ENCODE measurements around the gene CHAF1B. TPM values are rescaled to one million over a fixed set of nuclear protein-coding genes. Genes with fewer than 3 reads are reported as not detected.

The CHAF1B gene
- total RNA-seq, 1 experiment from 2014 or later, result 7.7 TPM

GRCh38 chr21:36349315-36349714, 35.9 kb upstream of the CHAF1B start:
- intact Hi-C loops (cut with micrococcal nuclease), result no loop called here
- H3K4me3 Mint-ChIP-seq (ENCODE audit: unreplicated experiment), result no peak overlapping the region
- no peak for TF ChIP-seq CTCF (IDR thresholded peaks at IDR 0.05; ENCODE audit: unreplicated experiment)
- ChIA-PET CTCF (interaction anchor here (0.9 to 1.2 kb wide), 3 partner anchors 15 to 213 kb away, joined by 3 to 4 read pairs (median 3); no protein-coding TSS in a partner anchor), POLR2A (interaction anchor here (0.9 kb wide), 1 partner anchor 12 kb away, joined by 4 read pairs; no protein-coding TSS in a partner anchor)
- no peaks in the 10 kb centered on the region for H3K27me3 Mint-ChIP-seq (ENCODE audit: insufficient read depth, unreplicated experiment)
- H3K4me1 Mint-ChIP-seq (ENCODE audit: insufficient read depth, unreplicated experiment), result peaks cover 6% of the 10 kb centered on the region
- peaks cover 95% of the 10 kb centered on the region for H3K36me3 Mint-ChIP-seq (ENCODE audit: insufficient read depth, unreplicated experiment)
- H3K27ac Mint-ChIP-seq (ENCODE audit: low read depth, unreplicated experiment), result no peak overlapping the region
- no TSS peak for BruUV-seq (replicated peaks)
- H3K9me3 Mint-ChIP-seq (ENCODE audit: unreplicated experiment), result no peaks in the 10 kb centered on the region
- DNase-seq (ENCODE audit: unreplicated experiment), result no peak

GRCh38 chr21:36350282-36350910, 34.8 kb upstream of the CHAF1B start:
- CTCF ChIA-PET, result interaction anchor here (0.9 to 1.2 kb wide), 3 partner anchors 13 to 214 kb away, joined by 3 to 4 read pairs (median 3); no protein-coding TSS in a partner anchor
- BruUV-seq (replicated peaks), result no TSS peak

GRCh38 chr21:36354918-36355680, 30.1 kb upstream of the CHAF1B start:
- H3K9me3 Mint-ChIP-seq (ENCODE audit: unreplicated experiment), result no peaks in the 10 kb centered on the region
- no TSS peak for BruUV-seq (replicated peaks)
- TF ChIP-seq CTCF (IDR thresholded peaks at IDR 0.05; ENCODE audit: unreplicated experiment), result no peak

More at GRCh38 chr21:36350282-36350910, 34.8 kb upstream of the CHAF1B start:
- Mint-ChIP-seq H3K4me1 (ENCODE audit: insufficient read depth, unreplicated experiment) (peaks cover 6% of the 10 kb centered on the region), H3K9me3 (ENCODE audit: unreplicated experiment) (no peaks in the 10 kb centered on the region), H3K4me3 (ENCODE audit: unreplicated experiment) (no peak overlapping the region), H3K27ac (ENCODE audit: low read depth, unreplicated experiment) (no peak overlapping the region), H3K36me3 (ENCODE audit: insufficient read depth, unreplicated experiment) (peaks cover 95% of the 10 kb centered on the region), H3K27me3 (ENCODE audit: insufficient read depth, unreplicated experiment) (no peaks in the 10 kb centered on the region)
- intact Hi-C loops (cut with micrococcal nuclease), result no loop called here
- no peak for DNase-seq (ENCODE audit: unreplicated experiment)
- POLR2A ChIA-PET, result interaction anchor here (0.9 kb wide), 1 partner anchor 13 kb away, joined by 4 read pairs; no protein-coding TSS in a partner anchor
- TF ChIP-seq CTCF (IDR thresholded peaks at IDR 0.05; ENCODE audit: unreplicated experiment), result no peak

DNA sequence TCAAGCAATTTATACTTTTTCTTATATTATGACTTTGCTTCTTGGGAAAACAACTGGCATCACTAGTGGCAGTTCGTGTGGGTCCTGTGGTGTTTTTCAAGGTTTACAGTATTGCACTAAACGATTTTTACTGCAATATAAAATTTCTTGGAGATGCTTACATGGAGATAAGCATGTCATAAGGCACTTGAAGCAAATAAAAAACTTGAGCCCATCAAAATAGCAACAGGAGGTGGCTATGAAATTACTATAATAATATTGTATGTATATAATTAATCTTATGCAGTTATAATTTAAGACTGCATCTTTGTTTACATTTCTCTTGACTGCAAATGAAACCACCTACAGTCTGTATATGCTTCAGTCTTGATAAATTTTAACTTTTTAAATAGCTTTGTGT, 29.3 kb upstream of the CHAF1B start:
- Mint-ChIP-seq H3K27ac (ENCODE audit: low read depth, unreplicated experiment) (no peak overlapping the region), H3K4me1 (ENCODE audit: insufficient read depth, unreplicated experiment) (no peaks in the 10 kb centered on the region), H3K27me3 (ENCODE audit: insufficient read depth, unreplicated experiment) (no peaks in the 10 kb centered on the region), H3K9me3 (ENCODE audit: unreplicated experiment) (no peaks in the 10 kb centered on the region), H3K36me3 (ENCODE audit: insufficient read depth, unreplicated experiment) (peaks cover 85% of the 10 kb centered on the region), H3K4me3 (ENCODE audit: unreplicated experiment) (no peak overlapping the region)
- TF ChIP-seq CTCF (IDR thresholded peaks at IDR 0.05; ENCODE audit: unreplicated experiment), result no peak
- POLR2A ChIA-PET, result interaction anchor here (0.7 to 0.8 kb wide), 3 partner anchors 24 to 37 kb away, joined by 3 read pairs; partner anchors contain the start of gene CHAF1B
- no peak for DNase-seq (ENCODE audit: unreplicated experiment)
- no TSS peak for BruUV-seq (replicated peaks)
- intact Hi-C loops (cut with micrococcal nuclease), result no loop called here
- CTCF ChIA-PET, result no interaction called here

More at GRCh38 chr21:36354918-36355680, 30.1 kb upstream of the CHAF1B start:
- Mint-ChIP-seq H3K36me3 (ENCODE audit: insufficient read depth, unreplicated experiment) (peaks cover 85% of the 10 kb centered on the region), H3K27ac (ENCODE audit: low read depth, unreplicated experiment) (no peak overlapping the region), H3K4me1 (ENCODE audit: insufficient read depth, unreplicated experiment) (no peaks in the 10 kb centered on the region), H3K27me3 (ENCODE audit: insufficient read depth, unreplicated experiment) (no peaks in the 10 kb centered on the region), H3K4me3 (ENCODE audit: unreplicated experiment) (no peak overlapping the region)
- CTCF ChIA-PET, result interaction anchor here (0.5 kb wide), 1 partner anchor 24 kb away, joined by 3 read pairs; no protein-coding TSS in a partner anchor
- intact Hi-C loops (cut with micrococcal nuclease), result no loop called here
- POLR2A ChIA-PET, result interaction anchor here (0.7 to 1.3 kb wide), 2 partner anchors 18 to 25 kb away, joined by 3 to 8 read pairs; no protein-coding TSS in a partner anchor
- no peak for DNase-seq (ENCODE audit: unreplicated experiment)
